ENCODE results near the gene DHRS4L2.
"Not testable (repeated sequence)": the region's sequence is repeated elsewhere in the genome, so short reads cannot be mapped to it uniquely, and the experiment has no call there.

GRCh38 chr14:24050753-24051152, 62.0 kb downstream of the DHRS4L2 start:
- not testable (repeated sequence) for TF ChIP-seq CTCF (IDR thresholded peaks at IDR 0.05); POLR2A (IDR thresholded peaks at IDR 0.05; ENCODE audit: low read depth)
